Activated naive CD4-positive, alpha-beta T cell treated with anti-CD3 and anti-CD28 coated beads, Interleukin-2, amount 50 U/mL, for 24 hours (primary cell): ENCODE data around the gene AFP.

ENCODE experiments used
- H3K27ac Mint-ChIP-seq: one replicate; pipeline ENCODE4 v1.8.0; 2021; ENCODE audit warnings: mild to moderate bottlenecking, mixed read lengths
- H3K27me3 Mint-ChIP-seq: one replicate; pipeline ENCODE4 v1.8.0; 2021; ENCODE audit warnings: mixed read lengths
- H3K36me3 Mint-ChIP-seq: one replicate; pipeline ENCODE4 v1.8.0; 2021; ENCODE audit warnings: mixed read lengths
- H3K4me1 Mint-ChIP-seq: one replicate; pipeline ENCODE4 v1.8.0; 2021; ENCODE audit warnings: mixed read lengths
- H3K4me3 Mint-ChIP-seq: one replicate; pipeline ENCODE4 v1.8.0; 2021; ENCODE audit warnings: mild to moderate bottlenecking, mixed read lengths
- H3K9me3 Mint-ChIP-seq: one replicate; pipeline ENCODE4 v1.8.0; 2021; ENCODE audit warnings: mixed read lengths

The AFP gene

DNA sequence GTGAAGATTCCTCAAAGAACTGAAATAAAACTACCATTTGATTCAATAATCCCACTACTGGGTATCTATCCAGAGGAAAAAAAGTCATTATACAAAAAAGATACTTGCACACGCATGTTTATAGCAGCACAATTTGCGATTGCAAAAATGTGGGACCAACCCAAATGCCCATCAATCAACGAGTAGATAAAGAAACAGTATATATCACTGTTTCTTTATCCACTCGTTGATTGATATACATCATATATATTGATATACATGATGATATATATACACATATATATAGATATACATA lies 13.6 kb upstream of the AFP start:
- Mint-ChIP-seq H3K4me3 (no peak overlapping the region), H3K27me3 (peaks cover 7% of the 10 kb centered on the region), H3K27ac (no peak overlapping the region), H3K4me1 (no peaks in the 10 kb centered on the region), H3K9me3 (no peaks in the 10 kb centered on the region), H3K36me3 (no peaks in the 10 kb centered on the region)

DNA sequence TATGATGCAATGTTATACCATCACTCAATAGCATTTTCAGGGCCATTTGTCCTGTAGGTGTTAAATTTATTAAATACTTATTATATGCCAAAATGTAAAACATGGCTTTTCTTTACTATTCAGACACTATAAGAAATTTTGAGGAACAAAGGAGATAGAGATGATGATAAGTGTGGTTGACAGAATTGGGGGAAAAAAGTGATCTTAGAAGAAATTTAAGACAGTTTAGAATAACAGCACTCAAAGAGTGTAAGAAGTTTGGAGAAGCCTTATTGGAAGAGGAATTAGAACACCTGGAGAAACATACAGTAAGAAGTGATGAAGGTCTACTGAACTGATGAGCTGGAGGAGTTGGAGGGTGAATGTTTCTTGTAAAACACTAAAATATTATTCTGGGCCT lies 12.8 kb upstream of the AFP start:
- Mint-ChIP-seq H3K27me3 (peaks cover 9% of the 10 kb centered on the region), H3K36me3 (no peaks in the 10 kb centered on the region), H3K4me3 (no peak overlapping the region), H3K4me1 (no peaks in the 10 kb centered on the region), H3K9me3 (no peaks in the 10 kb centered on the region), H3K27ac (no peak overlapping the region)

DNA sequence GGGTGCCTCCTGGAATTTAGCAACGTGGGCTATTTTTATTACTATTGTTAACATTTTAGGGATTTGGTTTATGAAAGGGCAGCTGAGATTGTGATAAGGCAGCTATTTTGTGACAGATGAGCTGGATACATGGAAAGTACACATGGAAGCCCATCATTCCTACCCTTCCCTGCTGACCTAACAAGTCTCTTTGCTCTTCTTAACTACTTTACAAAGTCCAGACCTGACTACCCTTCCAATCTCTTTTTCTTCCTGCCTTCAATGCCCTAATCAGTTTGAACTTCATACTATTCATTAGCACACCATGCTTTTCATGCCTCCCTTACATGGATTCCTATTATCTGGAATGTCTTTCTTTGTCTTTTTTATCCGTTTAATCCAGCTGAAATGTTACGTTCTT lies 9.4 kb upstream of the AFP start:
- H3K27me3 Mint-ChIP-seq: peaks cover 8% of the 10 kb centered on the region
- H3K27ac Mint-ChIP-seq: no peak overlapping the region
- no peak overlapping the region for H3K4me3 Mint-ChIP-seq
- no peaks in the 10 kb centered on the region for H3K4me1 Mint-ChIP-seq
- H3K9me3 Mint-ChIP-seq: no peaks in the 10 kb centered on the region
- H3K36me3 Mint-ChIP-seq: no peaks in the 10 kb centered on the region

DNA sequence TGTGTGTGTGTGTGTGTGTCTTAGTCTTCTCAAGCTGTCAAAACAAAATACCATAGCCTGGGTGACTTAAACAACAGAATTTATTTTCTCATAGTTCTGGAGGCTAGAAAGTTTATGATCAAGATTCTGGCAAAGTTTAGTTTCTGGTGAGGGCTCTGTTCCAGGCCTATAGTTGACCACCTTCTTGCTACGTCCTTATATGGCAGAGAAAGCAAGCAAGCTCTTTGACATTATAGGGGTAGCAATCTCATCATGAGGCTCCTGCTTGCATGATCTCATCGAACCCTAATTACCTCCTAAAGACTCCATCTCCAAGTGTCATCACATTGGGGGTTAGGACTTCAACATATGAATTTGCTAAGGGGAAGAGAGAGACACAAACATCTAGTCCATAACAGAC lies 6.9 kb upstream of the AFP start:
- Mint-ChIP-seq H3K9me3 (no peaks in the 10 kb centered on the region), H3K4me3 (no peak overlapping the region), H3K36me3 (no peaks in the 10 kb centered on the region), H3K4me1 (no peaks in the 10 kb centered on the region), H3K27me3 (peaks cover 5% of the 10 kb centered on the region), H3K27ac (no peak overlapping the region)

DNA sequence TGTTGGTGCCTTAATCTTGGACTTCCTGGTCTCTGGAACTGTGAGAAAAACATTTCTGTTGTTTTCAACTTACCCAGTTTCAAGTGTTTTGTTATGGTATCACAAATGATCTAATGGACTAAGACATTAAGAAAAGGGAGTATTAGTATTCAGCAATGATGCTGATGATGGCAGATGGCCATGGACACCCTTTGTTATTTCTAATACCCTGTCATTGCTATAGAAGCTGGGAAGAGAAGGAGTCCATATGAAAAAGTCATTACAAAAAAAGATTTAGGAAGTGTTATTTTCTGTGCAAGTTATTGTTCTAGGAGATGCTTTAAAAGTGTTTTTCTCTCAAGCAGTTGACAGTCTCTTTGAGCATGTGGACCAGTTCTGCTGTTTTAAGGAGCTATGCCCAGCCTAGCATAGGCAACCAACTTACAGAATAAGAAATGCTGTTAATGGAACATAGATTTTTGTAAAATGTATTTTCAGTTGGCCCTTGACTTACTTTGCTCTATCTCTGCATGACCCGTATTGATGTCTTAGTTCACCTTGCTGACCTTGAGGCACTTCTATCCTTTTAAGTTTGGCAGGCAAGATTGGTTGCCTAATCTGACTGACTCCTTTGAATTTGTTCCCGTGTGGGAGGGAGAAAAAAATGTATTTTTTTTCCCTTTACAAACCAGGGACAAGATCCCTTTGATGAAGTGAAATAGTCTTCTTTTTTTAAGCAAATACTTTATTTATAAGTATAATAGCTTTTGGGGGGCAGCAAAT lies 6.0 kb upstream of the AFP start:
- Mint-ChIP-seq H3K4me1 (no peaks in the 10 kb centered on the region), H3K9me3 (no peaks in the 10 kb centered on the region), H3K36me3 (no peaks in the 10 kb centered on the region), H3K27me3 (peaks cover 8% of the 10 kb centered on the region), H3K27ac (no peak overlapping the region), H3K4me3 (no peak overlapping the region)

DNA sequence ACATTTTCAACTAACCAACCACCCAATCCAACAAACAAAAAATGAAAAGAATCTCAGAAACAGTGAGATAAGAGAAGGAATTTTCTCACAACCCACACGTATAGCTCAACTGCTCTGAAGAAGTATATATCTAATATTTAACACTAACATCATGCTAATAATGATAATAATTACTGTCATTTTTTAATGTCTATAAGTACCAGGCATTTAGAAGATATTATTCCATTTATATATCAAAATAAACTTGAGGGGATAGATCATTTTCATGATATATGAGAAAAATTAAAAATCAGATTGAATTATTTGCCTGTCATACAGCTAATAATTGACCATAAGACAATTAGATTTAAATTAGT lies 4.2 kb upstream of the AFP start:
- H3K4me1 Mint-ChIP-seq: no peaks in the 10 kb centered on the region
- H3K27ac Mint-ChIP-seq: no peak overlapping the region
- H3K27me3 Mint-ChIP-seq: peaks cover 4% of the 10 kb centered on the region
- no peaks in the 10 kb centered on the region for H3K9me3 Mint-ChIP-seq
- H3K36me3 Mint-ChIP-seq: no peaks in the 10 kb centered on the region
- H3K4me3 Mint-ChIP-seq: no peak overlapping the region

DNA sequence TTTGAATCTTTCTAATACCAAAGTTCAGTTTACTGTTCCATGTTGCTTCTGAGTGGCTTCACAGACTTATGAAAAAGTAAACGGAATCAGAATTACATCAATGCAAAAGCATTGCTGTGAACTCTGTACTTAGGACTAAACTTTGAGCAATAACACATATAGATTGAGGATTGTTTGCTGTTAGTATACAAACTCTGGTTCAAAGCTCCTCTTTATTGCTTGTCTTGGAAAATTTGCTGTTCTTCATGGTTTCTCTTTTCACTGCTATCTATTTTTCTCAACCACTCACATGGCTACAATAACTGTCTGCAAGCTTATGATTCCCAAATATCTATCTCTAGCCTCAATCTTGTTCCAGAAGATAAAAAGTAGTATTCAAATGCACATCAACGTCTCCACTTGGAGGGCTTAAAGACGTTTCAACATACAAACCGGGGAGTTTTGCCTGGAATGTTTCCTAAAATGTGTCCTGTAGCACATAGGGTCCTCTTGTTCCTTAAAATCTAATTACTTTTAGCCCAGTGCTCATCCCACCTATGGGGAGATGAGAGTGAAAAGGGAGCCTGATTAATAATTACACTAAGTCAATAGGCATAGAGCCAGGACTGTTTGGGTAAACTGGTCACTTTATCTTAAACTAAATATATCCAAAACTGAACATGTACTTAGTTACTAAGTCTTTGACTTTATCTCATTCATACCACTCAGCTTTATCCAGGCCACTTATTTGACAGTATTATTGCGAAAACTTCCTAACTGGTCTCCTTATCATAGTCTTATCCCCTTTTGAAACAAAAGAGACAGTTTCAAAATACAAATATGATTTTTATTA lies 3.6 kb upstream of the AFP start:
- H3K9me3 Mint-ChIP-seq: no peaks in the 10 kb centered on the region
- no peaks in the 10 kb centered on the region for H3K36me3 Mint-ChIP-seq
- no peak overlapping the region for H3K4me3 Mint-ChIP-seq
- H3K27ac Mint-ChIP-seq: no peak overlapping the region
- peaks cover 10% of the 10 kb centered on the region for H3K27me3 Mint-ChIP-seq
- H3K4me1 Mint-ChIP-seq: no peaks in the 10 kb centered on the region

DNA sequence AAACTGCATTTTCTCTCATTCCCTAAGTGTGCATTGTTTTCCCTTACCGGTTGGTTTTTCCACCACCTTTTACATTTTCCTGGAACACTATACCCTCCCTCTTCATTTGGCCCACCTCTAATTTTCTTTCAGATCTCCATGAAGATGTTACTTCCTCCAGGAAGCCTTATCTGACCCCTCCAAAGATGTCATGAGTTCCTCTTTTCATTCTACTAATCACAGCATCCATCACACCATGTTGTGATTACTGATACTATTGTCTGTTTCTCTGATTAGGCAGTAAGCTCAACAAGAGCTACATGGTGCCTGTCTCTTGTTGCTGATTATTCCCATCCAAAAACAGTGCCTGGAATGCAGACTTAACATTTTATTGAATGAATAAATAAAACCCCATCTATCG lies 2.9 kb upstream of the AFP start:
- Mint-ChIP-seq H3K4me3 (no peak overlapping the region), H3K36me3 (no peaks in the 10 kb centered on the region), H3K9me3 (no peaks in the 10 kb centered on the region), H3K27ac (no peak overlapping the region), H3K4me1 (no peaks in the 10 kb centered on the region), H3K27me3 (peaks cover 8% of the 10 kb centered on the region)

DNA sequence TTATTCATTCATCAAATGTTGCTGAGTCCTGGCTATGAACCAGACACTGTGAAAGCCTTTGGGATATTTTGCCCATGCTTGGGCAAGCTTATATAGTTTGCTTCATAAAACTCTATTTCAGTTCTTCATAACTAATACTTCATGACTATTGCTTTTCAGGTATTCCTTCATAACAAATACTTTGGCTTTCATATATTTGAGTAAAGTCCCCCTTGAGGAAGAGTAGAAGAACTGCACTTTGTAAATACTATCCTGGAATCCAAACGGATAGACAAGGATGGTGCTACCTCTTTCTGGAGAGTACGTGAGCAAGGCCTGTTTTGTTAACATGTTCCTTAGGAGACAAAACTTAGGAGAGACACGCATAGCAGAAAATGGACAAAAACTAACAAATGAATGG lies 1.7 kb upstream of the AFP start:
- Mint-ChIP-seq H3K27ac (no peak overlapping the region), H3K36me3 (no peaks in the 10 kb centered on the region), H3K27me3 (peaks cover 9% of the 10 kb centered on the region), H3K4me3 (no peak overlapping the region), H3K9me3 (no peaks in the 10 kb centered on the region), H3K4me1 (no peaks in the 10 kb centered on the region)

DNA sequence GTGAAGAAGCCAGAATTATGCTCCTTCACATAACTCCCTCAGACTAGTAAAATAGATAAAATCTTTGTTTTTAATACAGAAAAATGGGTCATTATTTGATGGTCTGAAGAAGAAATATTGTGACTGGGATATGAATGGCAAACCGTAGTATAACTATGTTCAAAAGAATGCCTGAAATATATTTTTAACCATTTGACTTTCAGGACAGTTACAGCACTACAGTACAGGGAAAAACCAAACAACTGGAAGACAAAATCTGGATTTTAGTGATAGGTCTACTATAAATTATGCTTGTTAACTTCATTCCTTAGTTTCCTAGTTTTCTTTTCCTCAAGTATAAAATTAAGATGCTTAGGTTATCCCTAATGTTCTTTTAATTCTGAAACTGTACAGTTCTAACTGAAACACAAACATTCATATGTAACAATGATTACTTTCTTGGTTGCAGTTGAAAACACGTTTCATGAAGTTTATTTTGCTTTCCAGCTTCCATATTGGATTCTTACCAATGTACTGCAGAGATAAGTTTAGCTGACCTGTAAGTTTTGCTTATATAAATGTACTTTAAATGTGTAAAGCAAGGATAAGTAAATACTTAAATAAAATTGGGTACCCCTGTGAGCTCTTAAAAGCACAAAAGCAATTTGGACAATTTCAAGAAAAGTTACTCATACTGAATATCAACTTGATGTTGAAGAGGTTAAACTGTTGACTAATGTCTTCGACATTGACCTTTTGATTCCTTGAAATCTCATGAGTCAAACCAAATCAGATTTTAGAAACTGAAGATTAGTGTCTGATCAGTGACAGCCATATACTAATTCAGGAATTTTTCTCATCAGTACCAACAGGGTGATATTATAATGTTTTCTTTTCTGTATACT lies 895 bp downstream of the AFP start:
- Mint-ChIP-seq H3K9me3 (no peaks in the 10 kb centered on the region), H3K4me3 (no peak overlapping the region), H3K27me3 (peaks cover 14% of the 10 kb centered on the region), H3K36me3 (no peaks in the 10 kb centered on the region), H3K27ac (no peak overlapping the region), H3K4me1 (no peaks in the 10 kb centered on the region)

DNA sequence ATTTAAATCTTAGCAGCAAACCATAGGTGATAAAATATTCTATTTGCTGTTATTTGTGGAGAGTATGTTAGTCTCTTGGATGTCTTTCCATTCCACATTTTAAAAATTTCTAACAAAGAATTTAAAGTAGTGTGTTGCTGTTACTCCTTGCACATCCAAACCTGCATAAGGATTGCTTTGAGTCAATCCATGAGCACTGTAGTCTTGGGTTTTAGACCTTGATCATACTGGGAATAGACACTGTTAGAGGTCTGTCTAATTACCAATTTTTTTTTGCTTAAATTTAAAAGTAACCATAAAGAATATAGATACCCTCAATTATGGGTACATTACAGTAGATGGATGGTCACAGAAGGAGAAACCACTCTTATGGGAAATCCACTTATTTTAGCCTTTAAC lies 1.5 kb downstream of the AFP start:
- Mint-ChIP-seq H3K4me3 (no peak overlapping the region), H3K4me1 (no peaks in the 10 kb centered on the region), H3K27me3 (peaks cover 15% of the 10 kb centered on the region), H3K27ac (no peak overlapping the region), H3K9me3 (no peaks in the 10 kb centered on the region), H3K36me3 (no peaks in the 10 kb centered on the region)

DNA sequence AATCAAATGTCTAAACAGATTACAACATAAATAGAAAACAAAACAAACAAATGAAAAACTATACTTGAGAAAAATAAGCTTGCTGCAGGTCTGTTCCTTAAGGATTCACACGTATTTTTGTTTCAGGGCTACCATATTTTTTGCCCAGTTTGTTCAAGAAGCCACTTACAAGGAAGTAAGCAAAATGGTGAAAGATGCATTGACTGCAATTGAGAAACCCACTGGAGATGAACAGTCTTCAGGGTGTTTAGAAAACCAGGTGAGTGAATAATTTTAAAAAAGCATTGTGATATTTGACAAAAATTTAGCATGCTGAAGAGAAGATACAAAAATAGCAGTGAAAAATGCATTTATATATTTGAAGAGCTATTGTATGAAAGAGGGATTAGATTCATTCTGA lies 2.0 kb downstream of the AFP start:
- Mint-ChIP-seq H3K27me3 (peaks cover 15% of the 10 kb centered on the region), H3K27ac (no peak overlapping the region), H3K4me3 (no peak overlapping the region), H3K4me1 (no peaks in the 10 kb centered on the region), H3K36me3 (no peaks in the 10 kb centered on the region), H3K9me3 (no peaks in the 10 kb centered on the region)

DNA sequence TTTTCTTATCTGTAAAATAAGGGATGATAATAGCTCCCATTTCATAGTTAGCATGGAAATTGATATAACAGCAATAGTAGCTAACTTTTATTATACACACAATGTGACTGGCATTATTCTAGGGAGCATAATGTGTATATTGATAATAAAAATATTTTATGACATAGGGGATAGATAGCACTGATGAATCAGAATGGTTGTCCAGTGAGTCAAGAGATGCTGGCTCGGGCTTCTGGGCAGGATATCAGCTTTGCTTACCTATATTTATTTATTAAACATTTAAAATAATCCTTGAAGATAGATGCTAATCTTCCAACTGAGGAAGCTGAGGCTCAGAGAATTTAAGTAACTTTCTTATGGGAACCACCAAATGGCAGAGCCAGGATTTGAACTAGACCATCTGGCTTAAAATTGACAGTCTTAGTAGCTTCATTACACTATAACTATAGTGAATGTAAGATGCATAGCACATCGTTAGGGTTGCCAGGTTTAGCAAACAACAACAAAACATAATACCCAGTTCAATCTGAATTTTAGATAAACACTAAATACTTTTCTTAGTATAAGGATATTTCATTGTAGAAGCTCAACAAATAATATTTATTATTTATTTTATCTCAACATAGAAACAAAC lies 2.7 kb downstream of the AFP start:
- peaks cover 15% of the 10 kb centered on the region for H3K27me3 Mint-ChIP-seq
- H3K9me3 Mint-ChIP-seq: no peaks in the 10 kb centered on the region
- H3K36me3 Mint-ChIP-seq: no peaks in the 10 kb centered on the region
- no peaks in the 10 kb centered on the region for H3K4me1 Mint-ChIP-seq
- H3K4me3 Mint-ChIP-seq: no peak overlapping the region
- no peak overlapping the region for H3K27ac Mint-ChIP-seq

DNA sequence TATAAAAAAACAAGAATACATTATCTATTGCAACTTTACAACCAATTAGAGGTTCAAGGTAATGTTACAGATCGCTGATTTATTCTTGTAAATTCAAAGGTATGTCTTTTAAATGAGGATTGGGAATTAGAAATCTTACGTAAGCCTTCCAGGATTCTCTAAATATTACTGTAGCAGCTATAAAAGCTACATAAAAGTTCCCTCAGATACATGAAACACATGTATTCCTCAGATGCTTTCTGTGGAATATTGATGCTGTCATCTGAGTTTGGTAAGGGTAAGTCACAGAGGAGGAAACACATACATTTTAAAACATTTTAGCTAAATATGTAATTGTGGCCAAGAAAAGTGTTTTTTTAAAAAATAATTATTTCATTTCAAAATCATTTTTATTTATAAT lies 3.4 kb downstream of the AFP start:
- peaks cover 13% of the 10 kb centered on the region for H3K27me3 Mint-ChIP-seq
- H3K4me3 Mint-ChIP-seq: no peak overlapping the region

DNA sequence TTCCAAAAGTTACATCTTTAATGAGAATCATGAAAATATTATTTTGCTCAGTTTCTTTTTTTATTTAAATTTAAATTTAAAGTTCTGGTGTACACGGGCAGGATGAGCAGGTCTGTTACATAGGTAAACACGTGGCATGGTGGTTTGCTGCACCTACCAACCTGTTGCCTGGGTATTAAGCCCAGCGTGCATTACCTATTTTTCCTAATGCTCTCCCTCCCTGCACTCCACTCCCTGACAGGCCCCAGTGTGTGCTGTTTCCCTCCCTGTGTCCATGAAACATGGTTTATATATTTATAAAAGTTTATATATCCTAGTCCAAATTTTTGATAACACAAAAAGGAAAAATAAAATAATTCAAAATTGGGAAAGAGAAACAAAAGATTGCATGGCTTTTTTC lies 4.0 kb downstream of the AFP start:
- H3K4me1 Mint-ChIP-seq: no peaks in the 10 kb centered on the region
- H3K27me3 Mint-ChIP-seq: peaks cover 13% of the 10 kb centered on the region
- H3K36me3 Mint-ChIP-seq: no peaks in the 10 kb centered on the region
- H3K4me3 Mint-ChIP-seq: no peak overlapping the region
- no peak overlapping the region for H3K27ac Mint-ChIP-seq
- H3K9me3 Mint-ChIP-seq: no peaks in the 10 kb centered on the region

More for the DNA sequence above, 3.4 kb downstream of the AFP start:
- Mint-ChIP-seq H3K27ac (no peak overlapping the region), H3K36me3 (no peaks in the 10 kb centered on the region), H3K9me3 (no peaks in the 10 kb centered on the region), H3K4me1 (no peaks in the 10 kb centered on the region)

DNA sequence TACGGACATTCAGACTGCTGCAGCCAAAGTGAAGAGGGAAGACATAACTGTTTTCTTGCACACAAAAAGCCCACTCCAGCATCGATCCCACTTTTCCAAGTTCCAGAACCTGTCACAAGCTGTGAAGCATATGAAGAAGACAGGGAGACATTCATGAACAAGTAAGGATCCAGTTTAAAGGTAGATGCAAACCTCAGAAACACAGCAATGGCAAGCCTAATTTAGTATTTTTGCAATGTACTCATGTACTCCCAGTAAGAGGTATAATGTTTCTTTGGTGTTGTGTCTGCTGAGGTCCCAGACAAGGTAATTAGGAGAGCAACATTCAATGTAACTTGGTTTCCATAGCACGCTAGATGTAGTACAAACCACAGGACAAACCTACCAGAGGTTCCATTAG lies 4.6 kb downstream of the AFP start:
- peaks cover 13% of the 10 kb centered on the region for H3K27me3 Mint-ChIP-seq
- H3K4me1 Mint-ChIP-seq: no peaks in the 10 kb centered on the region
- no peak overlapping the region for H3K27ac Mint-ChIP-seq

More for the DNA sequence above, 4.6 kb downstream of the AFP start:
- no peaks in the 10 kb centered on the region for H3K36me3 Mint-ChIP-seq
- no peak overlapping the region for H3K4me3 Mint-ChIP-seq
- no peaks in the 10 kb centered on the region for H3K9me3 Mint-ChIP-seq
